HCT116 (cell line): Measurements from ENCODE around the gene BHMT. TPM values are rescaled to one million over a fixed set of nuclear protein-coding genes. Genes with fewer than 3 reads are reported as not detected.

Source experiments
- ATAC-seq: fragments of 200-7000 bp; cut with Tn5 transposase; 2 replicates; pipeline ENCODE4 v1.9.1; 2020; ENCODE audit warnings: mild to moderate bottlenecking, moderate library complexity
- BruUV-seq: library from RNA; stranded (reverse); fragments of 400-500 nt; replicated peaks from 2 replicates; lab custom pipeline; 2021; lab: Mats Ljungman, UMichigan
- CTCF ChIA-PET: fragments of 300-600 bp; sonication (Branson Sonifier 250); formaldehyde crosslinking; loops from one replicate; lab custom pipeline; 2021; ENCODE audit warnings: antibody characterized with exemption; lab: Charles Lee
- POLR2A ChIA-PET: fragments of 300-600, 350-600 bp; sonication (Branson Sonifier 250); formaldehyde crosslinking; loops from one replicate; lab custom pipeline; 2021; ENCODE audit warnings: antibody characterized with exemption; lab: Charles Lee
- RAD21 ChIA-PET, 2 experiments: fragments of 300-600 bp; sonication (Branson Sonifier 250); formaldehyde crosslinking; loops; one replicate each; lab custom pipeline; 2023; ENCODE audit warnings: low total read pairs in 2 of 2; ENCODE audit not compliant: uncharacterized antibody in 2 of 2, unreplicated experiment in 2 of 2, low non-redundant PET in 1 of 2; lab: Charles Lee
- DNase-seq: peaks from one replicate; pipeline ENCODE4 v3.0.0-alpha.2; 2010; ENCODE audit warnings: low read depth, low spot score
- H2AFZ ChIP-seq: fragments of 200-600 bp; shearing (Covaris generic), sonication (generic); 2 replicates; pipeline ENCODE4 v1.6.1; 2017; ENCODE audit warnings: low read depth, mixed run types, mixed read lengths, antibody characterized with exemption, low read length; ENCODE audit not compliant: poor library complexity, severe bottlenecking
- H3K27ac ChIP-seq: 2 replicates; pipeline ENCODE4 v1.5.1; 2012; ENCODE audit warnings: low read depth, low read length
- H3K27me3 ChIP-seq: fragments of 200-600 bp; sonication (generic); 2 replicates; pipeline ENCODE4 v1.6.1; 2016; ENCODE audit warnings: mixed run types, low read length, mixed read lengths; ENCODE audit not compliant: insufficient read depth
- H3K36me3 ChIP-seq, 2 experiments: fragments of 200-500 bp in 1 of 2; fragments of 200-600 bp in 1 of 2; sonication (Bioruptor generic) in 1 of 2; sonication (generic) in 1 of 2; 2 replicates each; pipeline versions ENCODE4 v1.5.1 to v1.6.1; 2014 to 2016; ENCODE audit warnings: low read length in 2 of 2, inconsistent platforms in 1 of 2, mixed read lengths in 1 of 2, mixed run types in 1 of 2; ENCODE audit not compliant: insufficient read depth in 2 of 2, control insufficient read depth in 1 of 2
- H3K4me1 ChIP-seq, 2 experiments: fragments of 200-600 bp in 1 of 2; sonication (generic) in 1 of 2; 2 replicates each; pipeline versions ENCODE4 v1.5.1 to v1.6.1; 2012 to 2017; ENCODE audit warnings: low read length in 2 of 2, inconsistent platforms in 1 of 2, mild to moderate bottlenecking in 1 of 2, mixed read lengths in 1 of 2, mixed run types in 1 of 2, moderate library complexity in 1 of 2; ENCODE audit not compliant: insufficient read depth in 2 of 2, control insufficient read depth in 1 of 2
- H3K4me2 ChIP-seq: fragments of 200-600 bp; sonication (generic); 2 replicates; pipeline ENCODE4 v1.6.1; 2017; ENCODE audit warnings: mixed run types, low read length, mixed read lengths
- H3K4me3 ChIP-seq, 2 experiments: fragments of 200-600 bp in 1 of 2; sonication (generic) in 1 of 2; replicated peaks in 1 of 2; 2 replicates each; pipeline ENCODE4 v1.5.1; 2011 to 2016; ENCODE audit warnings: low read length in 2 of 2, control low read depth in 1 of 2, low read depth in 1 of 2, mild to moderate bottlenecking in 1 of 2, mixed read lengths in 1 of 2, mixed run types in 1 of 2
- H3K79me2 ChIP-seq: fragments of 200-600 bp; sonication (generic); 2 replicates; pipeline ENCODE4 v1.6.1; 2017; ENCODE audit warnings: mild to moderate bottlenecking, mixed run types, low read length, moderate library complexity, mixed read lengths; ENCODE audit not compliant: insufficient read depth
- H3K9ac ChIP-seq: fragments of 200-600 bp; sonication (generic); 2 replicates; pipeline ENCODE4 v1.6.1; 2016; ENCODE audit warnings: low read length, mixed read lengths
- H3K9me2 ChIP-seq: fragments of 200-600 bp; sonication (generic), shearing (Covaris generic); 2 replicates; pipeline ENCODE4 v1.6.1; 2017; ENCODE audit warnings: mixed run types, mild to moderate bottlenecking, moderate library complexity; ENCODE audit not compliant: insufficient read depth
- H3K9me3 ChIP-seq, 2 experiments: fragments of 200-500 bp in 1 of 2; fragments of 200-600 bp in 1 of 2; sonication (Bioruptor generic) in 1 of 2; sonication (generic) in 1 of 2; 2 replicates each; pipeline ENCODE4 v1.6.1; 2014 to 2017; ENCODE audit warnings: low read length in 2 of 2, mixed read lengths in 2 of 2, inconsistent platforms in 1 of 2, low read depth in 1 of 2, mild to moderate bottlenecking in 1 of 2, mixed run types in 1 of 2, moderate library complexity in 1 of 2; ENCODE audit not compliant: control insufficient read depth in 1 of 2, insufficient read depth in 1 of 2
- H4K20me1 ChIP-seq: fragments of 200-600 bp; sonication (generic), shearing (Covaris generic); 2 replicates; pipeline ENCODE4 v1.6.1; 2017; ENCODE audit warnings: mixed run types, mild to moderate bottlenecking, moderate library complexity; ENCODE audit not compliant: insufficient read depth
- CBX3 ChIP-seq: IDR thresholded peaks from 2 replicates; pipeline ENCODE4 v1.6.1; 2012; ENCODE audit warnings: low read depth
- CTCF ChIP-seq, 3 experiments: fragments of 200-600 bp in 1 of 3; sonication (generic) in 1 of 3; IDR thresholded peaks in 2 of 3; conservative IDR thresholded peaks in 1 of 3; 2 replicates each; pipeline ENCODE4 v1.5.1; 2012 to 2017; ENCODE audit warnings: low read depth in 2 of 3, low read length in 2 of 3, antibody characterized with exemption in 1 of 3, borderline replicate concordance in 1 of 3, control low read depth in 1 of 3, mild to moderate bottlenecking in 1 of 3, mixed read lengths in 1 of 3, mixed run types in 1 of 3, moderate library complexity in 1 of 3; ENCODE audit not compliant: insufficient read depth in 1 of 3
- ELF1 ChIP-seq: IDR thresholded peaks from 2 replicates; pipeline ENCODE4 v1.6.1; 2012; ENCODE audit warnings: low read depth, borderline replicate concordance
- EZH2phosphoT487 ChIP-seq: fragments of 200-600 bp; IDR thresholded peaks from 2 replicates; pipeline ENCODE4 v1.6.1; 2018; ENCODE audit warnings: antibody characterized with exemption, borderline replicate concordance
- POLR2A ChIP-seq: IDR thresholded peaks from 2 replicates; pipeline ENCODE4 v1.7.0; 2011; ENCODE audit warnings: borderline replicate concordance; ENCODE audit not compliant: insufficient read depth, insufficient read length; ENCODE audit errors: extremely low read depth
- RAD21 ChIP-seq: IDR thresholded peaks from 2 replicates; pipeline ENCODE4 v1.6.1; 2012; ENCODE audit warnings: low read depth, mild to moderate bottlenecking
- SIN3A ChIP-seq: IDR thresholded peaks from 2 replicates; pipeline ENCODE4 v1.6.1; 2012; ENCODE audit warnings: low read depth
- SP1 ChIP-seq: IDR thresholded peaks from 2 replicates; pipeline ENCODE4 v1.6.1; 2012; ENCODE audit warnings: low read depth
- SRF ChIP-seq: IDR thresholded peaks from 2 replicates; pipeline ENCODE4 v1.6.1; 2012; ENCODE audit warnings: low read depth
- ZFX ChIP-seq: fragments of 450-650 bp; IDR thresholded peaks from 2 replicates; pipeline ENCODE4 v1.6.1; 2017
- ZNF274 ChIP-seq: fragments of 200-500 bp; sonication (Bioruptor generic); IDR thresholded peaks from 2 replicates; pipeline ENCODE4 v1.6.1; 2014; ENCODE audit warnings: mild to moderate bottlenecking, low read depth, low read length, inconsistent platforms
- intact Hi-C: fragments of 100-400 bp; cut with micrococcal nuclease; formaldehyde crosslinking; loops from 2 replicates; pipeline ENCODE4 v1.10.0; 2022
- total RNA-seq: library from RNA; stranded (reverse); gene quantifications from one replicate; pipeline ENCODE4 v1.2.1, GENCODE V29; 2021; ENCODE audit not compliant: unreplicated experiment
- TF ChIP-seq, protein P1 (sequence below): IDR thresholded peaks from 2 replicates; pipeline ENCODE4 v1.6.1; 2012; ENCODE audit warnings: low read depth
- TF ChIP-seq, protein P2 (sequence below): IDR thresholded peaks from 2 replicates; pipeline ENCODE4 v1.6.1; 2012
- TF ChIP-seq, protein P3 (sequence below): IDR thresholded peaks from 2 replicates; pipeline ENCODE4 v1.6.1; 2011; ENCODE audit warnings: mild to moderate bottlenecking, low read length, moderate library complexity; ENCODE audit not compliant: insufficient replicate concordance; ENCODE audit errors: extremely low read depth

The BHMT gene
- total RNA-seq, 1 experiment from 2014 or later: 0.44 TPM

DNA sequence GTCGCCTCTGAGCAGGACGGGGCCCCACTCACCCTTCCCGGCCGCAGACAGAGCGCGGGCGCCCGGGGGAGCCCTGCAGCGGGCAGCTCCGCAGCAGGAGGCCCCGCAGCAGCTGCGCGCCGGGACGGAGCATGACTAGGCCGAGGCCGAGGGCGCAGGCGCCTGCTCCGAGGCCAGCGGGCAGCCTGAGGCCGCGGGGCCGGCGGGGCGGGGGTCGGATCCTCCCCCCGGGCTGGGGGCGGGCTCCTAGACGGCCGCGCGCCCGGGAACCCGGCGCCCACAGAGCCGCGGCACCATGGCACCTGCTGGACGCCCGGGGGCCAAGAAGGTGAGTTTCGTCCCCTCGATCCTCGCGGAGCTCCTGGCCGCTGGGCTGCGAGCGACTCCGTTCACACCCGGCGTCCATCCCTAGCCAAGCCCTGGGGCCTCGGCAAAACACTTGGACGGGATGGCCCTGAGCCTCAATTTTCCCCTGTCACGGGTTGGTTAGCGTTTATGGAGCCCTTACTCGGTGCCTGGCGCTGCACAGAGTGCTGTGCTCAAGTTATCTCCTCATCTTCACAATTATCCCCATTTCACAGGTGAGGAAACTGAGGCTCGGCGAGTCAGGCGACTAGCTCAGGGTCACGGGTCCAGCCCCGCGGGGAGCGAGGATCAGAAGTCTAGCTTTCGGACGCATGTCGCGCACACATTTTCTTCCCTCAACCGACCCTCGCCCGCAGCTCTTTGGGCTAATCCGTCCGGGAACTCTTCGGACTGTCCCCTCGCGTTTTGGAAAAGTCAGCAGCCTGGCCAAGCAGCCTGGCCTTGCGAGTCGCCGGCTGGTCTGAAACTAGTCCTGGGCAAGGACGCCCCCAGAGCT is 41.9 kb upstream of the BHMT start, which contains the start of the genes BHMT2 and DMGDH:
BHMT2 (plus strand) TSS at position 280 of the 862 bp plus-strand sequence; CDS start at position 296, 16 bp downstream.
DMGDH (minus strand) TSS at position 187 of the 862 bp plus-strand sequence; CDS start at position 133, 54 bp downstream.
- H3K4me3 ChIP-seq: no peak within 1 kb of the TSS
- H3K4me1 ChIP-seq: peaks cover 0 to 4% of the 10 kb centered on the region in 2 experiments; a peak in 2 of 4 replicates
- no peak within 1 kb of the TSS for H3K4me2 ChIP-seq
- TF ChIP-seq, protein P1, sequence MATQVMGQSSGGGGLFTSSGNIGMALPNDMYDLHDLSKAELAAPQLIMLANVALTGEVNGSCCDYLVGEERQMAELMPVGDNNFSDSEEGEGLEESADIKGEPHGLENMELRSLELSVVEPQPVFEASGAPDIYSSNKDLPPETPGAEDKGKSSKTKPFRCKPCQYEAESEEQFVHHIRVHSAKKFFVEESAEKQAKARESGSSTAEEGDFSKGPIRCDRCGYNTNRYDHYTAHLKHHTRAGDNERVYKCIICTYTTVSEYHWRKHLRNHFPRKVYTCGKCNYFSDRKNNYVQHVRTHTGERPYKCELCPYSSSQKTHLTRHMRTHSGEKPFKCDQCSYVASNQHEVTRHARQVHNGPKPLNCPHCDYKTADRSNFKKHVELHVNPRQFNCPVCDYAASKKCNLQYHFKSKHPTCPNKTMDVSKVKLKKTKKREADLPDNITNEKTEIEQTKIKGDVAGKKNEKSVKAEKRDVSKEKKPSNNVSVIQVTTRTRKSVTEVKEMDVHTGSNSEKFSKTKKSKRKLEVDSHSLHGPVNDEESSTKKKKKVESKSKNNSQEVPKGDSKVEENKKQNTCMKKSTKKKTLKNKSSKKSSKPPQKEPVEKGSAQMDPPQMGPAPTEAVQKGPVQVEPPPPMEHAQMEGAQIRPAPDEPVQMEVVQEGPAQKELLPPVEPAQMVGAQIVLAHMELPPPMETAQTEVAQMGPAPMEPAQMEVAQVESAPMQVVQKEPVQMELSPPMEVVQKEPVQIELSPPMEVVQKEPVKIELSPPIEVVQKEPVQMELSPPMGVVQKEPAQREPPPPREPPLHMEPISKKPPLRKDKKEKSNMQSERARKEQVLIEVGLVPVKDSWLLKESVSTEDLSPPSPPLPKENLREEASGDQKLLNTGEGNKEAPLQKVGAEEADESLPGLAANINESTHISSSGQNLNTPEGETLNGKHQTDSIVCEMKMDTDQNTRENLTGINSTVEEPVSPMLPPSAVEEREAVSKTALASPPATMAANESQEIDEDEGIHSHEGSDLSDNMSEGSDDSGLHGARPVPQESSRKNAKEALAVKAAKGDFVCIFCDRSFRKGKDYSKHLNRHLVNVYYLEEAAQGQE: no peak
- TF ChIP-seq ZNF274 (no peak), ELF1 (no peak), ZFX (no peak), CTCF (IDR thresholded peaks at IDR 0.05 in 2 of 3, conservative IDR thresholded peaks at IDR 0.05 in 1 of 3; ENCODE audit: borderline replicate concordance in 1 of 3, insufficient read depth in 1 of 3, low read depth in 2 of 3, low read length in 2 of 3) (no peak), RAD21 (no peak), SRF (no peak), CBX3 (no peak), SP1 (no peak), POLR2A (no peak), SIN3A (no peak), EZH2phosphoT487 (no peak)
- TF ChIP-seq, protein P2, sequence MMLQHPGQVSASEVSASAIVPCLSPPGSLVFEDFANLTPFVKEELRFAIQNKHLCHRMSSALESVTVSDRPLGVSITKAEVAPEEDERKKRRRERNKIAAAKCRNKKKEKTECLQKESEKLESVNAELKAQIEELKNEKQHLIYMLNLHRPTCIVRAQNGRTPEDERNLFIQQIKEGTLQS: no peak
- TF ChIP-seq, protein P3, sequence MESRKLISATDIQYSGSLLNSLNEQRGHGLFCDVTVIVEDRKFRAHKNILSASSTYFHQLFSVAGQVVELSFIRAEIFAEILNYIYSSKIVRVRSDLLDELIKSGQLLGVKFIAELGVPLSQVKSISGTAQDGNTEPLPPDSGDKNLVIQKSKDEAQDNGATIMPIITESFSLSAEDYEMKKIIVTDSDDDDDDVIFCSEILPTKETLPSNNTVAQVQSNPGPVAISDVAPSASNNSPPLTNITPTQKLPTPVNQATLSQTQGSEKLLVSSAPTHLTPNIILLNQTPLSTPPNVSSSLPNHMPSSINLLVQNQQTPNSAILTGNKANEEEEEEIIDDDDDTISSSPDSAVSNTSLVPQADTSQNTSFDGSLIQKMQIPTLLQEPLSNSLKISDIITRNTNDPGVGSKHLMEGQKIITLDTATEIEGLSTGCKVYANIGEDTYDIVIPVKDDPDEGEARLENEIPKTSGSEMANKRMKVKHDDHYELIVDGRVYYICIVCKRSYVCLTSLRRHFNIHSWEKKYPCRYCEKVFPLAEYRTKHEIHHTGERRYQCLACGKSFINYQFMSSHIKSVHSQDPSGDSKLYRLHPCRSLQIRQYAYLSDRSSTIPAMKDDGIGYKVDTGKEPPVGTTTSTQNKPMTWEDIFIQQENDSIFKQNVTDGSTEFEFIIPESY: no peak
- H3K9me3 ChIP-seq: peaks cover 0 to 3% of the 10 kb centered on the region in 2 experiments; a peak in 1 of 4 replicates
- ATAC-seq (no peak), DNase-seq (no peak)
- H2AFZ ChIP-seq: no peak within 1 kb of the TSS
- no peaks in the 10 kb centered on the region for H4K20me1 ChIP-seq
- no peak within 1 kb of the TSS for H3K9ac ChIP-seq
- CTCF ChIA-PET: no interaction called here
- intact Hi-C loops: no loop called here
- H3K9me2 ChIP-seq: no peaks in the 10 kb centered on the region
- BruUV-seq: no TSS peak
- RAD21 ChIA-PET: no interaction called here
- no peaks in the 10 kb centered on the region for H3K36me3 ChIP-seq
- H3K27ac ChIP-seq: no peak within 1 kb of the TSS
- no peaks in the 10 kb centered on the region for H3K79me2 ChIP-seq
- POLR2A ChIA-PET: no interaction called here
- H3K27me3 ChIP-seq: no peaks in the 10 kb centered on the region
